Mononuclear cell (primary cell): ENCODE measurements around the gene DNAH6. TPM values are rescaled to one million over a fixed set of nuclear protein-coding genes. Genes with fewer than 3 reads are reported as not detected.

Experiments used
- H3K27me3 ChIP-seq: 2 replicates; pipeline ENCODE4 v1.6.0; 2011; ENCODE audit warnings: low read length, control low read depth; ENCODE audit not compliant: insufficient read depth
- H3K4me1 ChIP-seq: 2 replicates; pipeline ENCODE4 v1.5.1; 2011; ENCODE audit warnings: mild to moderate bottlenecking, low read length, control low read depth; ENCODE audit not compliant: insufficient read depth
- H3K4me3 ChIP-seq: 2 replicates; pipeline ENCODE4 v1.5.1; 2011; ENCODE audit warnings: mild to moderate bottlenecking, low read length, moderate library complexity
- H3K9me3 ChIP-seq: 2 replicates; pipeline ENCODE4 v1.5.1; 2011; ENCODE audit warnings: low read depth, mild to moderate bottlenecking, control low read depth, low read length
- total RNA-seq: library from RNA; depleted of rRNA; stranded (reverse); fragments of >200 nt; gene quantifications from one replicate; pipeline ENCODE4 v1.2.3, GENCODE V29; 2012

The DNAH6 gene
- total RNA-seq, 1 donor, result 0.31 TPM

- H3K27me3 ChIP-seq, result no peaks in the 10 kb centered on the region
- no peak overlapping the region for H3K4me3 ChIP-seq
- no peaks in the 10 kb centered on the region for H3K9me3 ChIP-seq
- peaks cover 14% of the 10 kb centered on the region for H3K4me1 ChIP-seq
Observed at GRCh38 chr2:84823229-84823628, 306.9 kb downstream of the DNAH6 start.

DNA sequence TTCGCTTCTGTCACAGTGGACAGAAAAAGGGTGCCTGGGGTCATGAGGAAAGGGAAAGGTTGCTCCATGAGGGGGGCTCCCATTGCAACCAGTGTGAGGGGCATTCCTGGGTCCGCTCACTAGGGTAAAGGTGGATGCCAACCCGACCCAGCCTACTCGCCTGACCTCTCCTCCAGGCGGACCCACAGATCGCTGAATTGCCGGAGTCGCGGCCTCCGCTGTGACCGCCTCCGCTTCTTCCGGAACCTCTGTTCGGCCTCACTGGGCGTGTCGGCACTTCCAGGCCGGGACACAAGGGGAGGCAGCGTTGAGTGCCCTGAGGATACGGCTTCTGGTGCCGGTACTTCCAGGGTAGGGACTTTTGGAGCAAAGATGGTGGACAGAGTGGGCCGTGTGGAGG lies 307.5 kb downstream of the DNAH6 start:
- H3K9me3 ChIP-seq, result no peaks in the 10 kb centered on the region
- H3K4me1 ChIP-seq, result peaks cover 19% of the 10 kb centered on the region
- no peak overlapping the region for H3K4me3 ChIP-seq
- H3K27me3 ChIP-seq, result no peaks in the 10 kb centered on the region

- Histone ChIP-seq H3K4me1 (peaks cover 55% of the 10 kb centered on the region), H3K4me3 (no peak overlapping the region), H3K9me3 (no peaks in the 10 kb centered on the region), H3K27me3 (no peaks in the 10 kb centered on the region)
Observed at GRCh38 chr2:84827978-84828575, 311.8 kb downstream of the DNAH6 start.

DNA sequence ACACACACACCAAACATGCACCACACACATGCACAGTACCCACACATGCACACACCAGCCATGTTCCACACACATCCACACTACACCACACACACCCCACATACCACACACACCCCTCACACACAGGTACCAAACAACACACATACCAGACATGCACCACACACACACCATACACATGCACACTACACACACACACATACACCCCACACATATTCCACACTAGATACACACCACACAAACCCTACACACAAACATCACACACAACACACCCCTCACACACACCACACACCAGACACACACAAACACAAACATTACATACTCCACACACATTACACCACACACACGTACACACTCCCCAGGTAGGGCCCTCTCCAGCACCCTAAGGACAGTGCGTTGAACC lies 313.4 kb downstream of the DNAH6 start:
- Histone ChIP-seq H3K4me3 (no peak overlapping the region), H3K9me3 (no peaks in the 10 kb centered on the region), H3K27me3 (no peaks in the 10 kb centered on the region), H3K4me1 (peaks cover 66% of the 10 kb centered on the region)

DNA sequence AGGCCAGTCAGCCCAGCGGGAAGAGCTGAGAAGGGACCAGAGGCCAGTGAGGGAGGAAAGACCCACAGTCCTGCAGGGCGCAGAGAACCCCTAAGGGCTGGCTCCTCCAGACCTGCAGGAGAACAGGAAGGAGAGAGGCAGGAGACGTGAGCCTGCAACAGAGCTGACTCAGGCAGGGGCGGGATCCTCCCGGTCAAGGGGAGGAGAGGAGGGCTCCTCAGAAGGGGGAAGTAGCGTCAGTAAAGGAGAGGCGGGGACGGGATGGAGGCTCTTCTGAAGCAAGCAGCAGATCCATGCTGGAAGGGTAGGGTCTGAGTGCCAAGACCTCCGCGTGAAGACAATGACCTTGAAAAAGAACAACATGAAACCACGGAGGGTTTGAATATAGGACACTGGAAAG lies 313.8 kb downstream of the DNAH6 start:
- Histone ChIP-seq H3K27me3 (no peaks in the 10 kb centered on the region), H3K9me3 (no peaks in the 10 kb centered on the region), H3K4me3 (no peak overlapping the region), H3K4me1 (peaks cover 66% of the 10 kb centered on the region)

- Histone ChIP-seq H3K27me3 (no peaks in the 10 kb centered on the region), H3K4me3 (no peak overlapping the region), H3K9me3 (peaks cover 4% of the 10 kb centered on the region), H3K4me1 (peaks cover 66% of the 10 kb centered on the region)
Observed at GRCh38 chr2:84830758-84831500, 314.6 kb downstream of the DNAH6 start.

GRCh38 chr2:84832772-84833461 lies 316.6 kb downstream of the DNAH6 start:
- H3K27me3 ChIP-seq, result no peaks in the 10 kb centered on the region
- peaks cover 63% of the 10 kb centered on the region for H3K4me1 ChIP-seq
- H3K9me3 ChIP-seq, result peaks cover 11% of the 10 kb centered on the region
- peak overlapping the region; percentile 17 for H3K4me3 ChIP-seq

DNA sequence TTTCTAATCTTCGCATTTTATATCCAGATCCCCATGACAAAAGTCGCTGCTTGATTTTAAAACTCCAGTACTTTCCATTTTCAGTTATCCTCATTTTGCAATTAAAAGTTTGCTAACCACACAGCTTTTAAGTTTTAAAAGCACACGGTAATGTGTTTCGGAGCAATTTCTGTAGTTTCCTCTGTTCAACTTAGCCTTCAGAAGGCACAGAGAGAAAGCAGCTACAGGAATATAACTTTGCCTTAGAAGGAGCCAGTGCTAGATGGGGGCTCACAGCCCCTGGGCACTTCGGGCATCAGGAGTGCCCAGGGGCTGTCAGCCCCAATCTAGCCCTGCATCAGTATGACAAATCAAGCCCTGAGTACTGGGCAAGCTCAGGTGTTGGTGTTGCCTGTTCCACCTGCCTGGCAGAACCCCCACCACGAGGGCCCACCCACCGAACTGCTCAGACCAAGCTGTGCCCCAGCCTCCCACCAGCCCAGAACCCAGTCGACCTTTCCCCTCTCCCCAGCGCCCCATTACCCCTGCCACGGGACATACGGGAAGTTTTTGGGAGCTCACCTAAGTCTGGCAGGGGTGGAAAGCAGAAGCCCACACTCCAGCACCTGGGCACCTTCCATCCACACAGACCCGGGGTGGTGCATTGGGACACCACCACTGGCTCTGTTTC lies 317.3 kb downstream of the DNAH6 start:
- Histone ChIP-seq H3K27me3 (no peaks in the 10 kb centered on the region), H3K4me1 (peaks cover 56% of the 10 kb centered on the region), H3K4me3 (no peak overlapping the region), H3K9me3 (peaks cover 11% of the 10 kb centered on the region)

- Histone ChIP-seq H3K4me1 (peaks cover 52% of the 10 kb centered on the region), H3K9me3 (peaks cover 11% of the 10 kb centered on the region), H3K27me3 (no peaks in the 10 kb centered on the region), H3K4me3 (no peak overlapping the region)
Observed at GRCh38 chr2:84836215-84836614, 319.9 kb downstream of the DNAH6 start.

DNA sequence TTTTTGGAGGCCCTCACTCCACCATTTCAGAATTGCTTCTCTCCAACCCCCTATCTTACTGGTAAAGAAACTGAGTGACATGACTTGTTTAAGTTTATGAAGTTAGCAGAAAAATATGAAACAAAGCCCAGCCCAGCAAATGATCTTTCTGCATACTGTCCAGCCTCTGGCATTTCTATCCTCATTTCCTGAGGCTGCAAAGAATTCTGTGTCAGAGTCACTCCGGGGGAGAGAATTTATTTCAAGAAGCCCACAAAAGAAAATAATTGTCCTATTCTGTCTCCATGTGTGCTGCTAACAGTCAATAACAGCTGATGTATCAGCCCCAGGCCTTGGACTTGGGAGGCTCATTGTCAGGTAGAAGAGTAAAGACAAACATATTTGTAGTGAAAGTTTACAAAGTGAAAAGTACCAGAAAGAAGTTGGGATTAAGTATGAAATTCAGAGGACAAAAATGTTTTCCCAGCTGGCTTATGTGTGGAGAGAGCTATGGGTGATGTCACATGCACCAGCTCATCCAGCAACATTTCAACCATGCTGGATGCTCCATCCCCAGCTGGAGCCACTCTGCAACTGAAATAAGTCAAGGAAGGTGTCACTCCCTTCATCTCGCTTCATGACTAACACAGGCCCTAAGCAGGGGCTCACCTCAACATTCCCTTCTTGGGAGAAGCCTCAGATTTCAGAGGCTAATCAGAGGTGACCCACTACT lies 322.3 kb downstream of the DNAH6 start:
- no peaks in the 10 kb centered on the region for H3K27me3 ChIP-seq
- H3K9me3 ChIP-seq, result peaks cover 11% of the 10 kb centered on the region
- peaks cover 51% of the 10 kb centered on the region for H3K4me1 ChIP-seq
- H3K4me3 ChIP-seq, result no peak overlapping the region

DNA sequence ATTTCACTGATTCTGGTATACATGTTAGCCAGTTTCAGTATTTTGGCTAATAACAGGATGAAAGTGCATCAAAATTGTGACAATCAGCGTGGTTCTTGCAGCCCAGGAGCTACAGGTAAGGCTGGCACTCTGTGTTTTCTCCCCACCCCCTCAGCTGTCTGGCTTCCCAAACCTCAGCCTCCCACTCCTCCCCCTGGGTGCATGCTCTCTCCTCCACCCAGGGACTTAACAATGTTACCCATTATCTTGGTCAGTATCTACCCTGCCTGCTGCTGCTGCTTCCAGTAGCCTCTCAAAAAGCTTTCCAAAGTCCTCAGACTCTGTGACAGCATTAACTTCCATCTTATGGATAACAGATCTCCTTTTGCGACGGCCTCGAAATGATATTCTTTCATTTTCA lies 323.6 kb downstream of the DNAH6 start:
- no peak overlapping the region for H3K4me3 ChIP-seq
- no peaks in the 10 kb centered on the region for H3K27me3 ChIP-seq
- peaks cover 11% of the 10 kb centered on the region for H3K9me3 ChIP-seq
- H3K4me1 ChIP-seq, result peaks cover 58% of the 10 kb centered on the region

DNA sequence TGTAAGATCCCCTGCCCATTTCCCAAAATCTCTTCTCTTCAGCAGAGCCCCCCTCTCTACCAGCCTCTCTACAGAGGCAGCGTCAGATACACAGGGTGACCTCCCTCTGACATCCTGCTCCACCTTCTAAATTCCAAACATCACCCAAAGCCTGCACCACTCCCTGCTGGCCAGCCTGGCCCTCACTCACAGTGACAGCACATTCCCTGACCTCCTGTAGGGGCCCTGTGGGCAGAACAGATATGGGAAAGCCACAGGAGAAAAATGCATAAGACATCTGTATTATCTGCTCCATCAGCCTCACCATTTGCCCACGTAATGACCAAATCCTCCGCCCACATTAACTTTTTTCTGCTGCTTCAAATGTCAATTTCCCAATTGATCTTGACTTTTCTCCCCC lies 324.0 kb downstream of the DNAH6 start:
- Histone ChIP-seq H3K27me3 (no peaks in the 10 kb centered on the region), H3K4me3 (no peak overlapping the region), H3K9me3 (peaks cover 11% of the 10 kb centered on the region), H3K4me1 (peaks cover 62% of the 10 kb centered on the region)

DNA sequence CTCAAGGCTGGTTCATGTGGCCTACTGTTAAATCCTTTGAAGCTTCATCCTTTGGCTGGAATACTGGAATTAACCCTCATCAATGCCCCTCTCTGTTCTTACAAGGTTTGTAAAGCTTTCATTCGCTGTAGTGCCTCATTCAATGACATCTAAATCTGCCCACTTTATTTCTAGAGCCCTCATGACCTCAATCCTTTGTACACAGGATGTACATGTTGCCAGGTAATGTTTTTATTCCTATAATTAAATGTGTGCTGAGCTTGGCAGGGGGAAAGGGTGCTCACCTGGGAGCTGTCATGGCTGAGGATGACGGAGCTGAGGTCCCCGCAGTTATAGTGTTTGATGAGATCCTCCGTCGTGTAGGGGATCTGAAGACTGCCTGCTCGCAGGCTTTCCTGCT lies 325.3 kb downstream of the DNAH6 start:
- Histone ChIP-seq H3K4me3 (no peak overlapping the region), H3K9me3 (peaks cover under 1% of the 10 kb centered on the region), H3K27me3 (no peaks in the 10 kb centered on the region), H3K4me1 (peaks cover 75% of the 10 kb centered on the region)

DNA sequence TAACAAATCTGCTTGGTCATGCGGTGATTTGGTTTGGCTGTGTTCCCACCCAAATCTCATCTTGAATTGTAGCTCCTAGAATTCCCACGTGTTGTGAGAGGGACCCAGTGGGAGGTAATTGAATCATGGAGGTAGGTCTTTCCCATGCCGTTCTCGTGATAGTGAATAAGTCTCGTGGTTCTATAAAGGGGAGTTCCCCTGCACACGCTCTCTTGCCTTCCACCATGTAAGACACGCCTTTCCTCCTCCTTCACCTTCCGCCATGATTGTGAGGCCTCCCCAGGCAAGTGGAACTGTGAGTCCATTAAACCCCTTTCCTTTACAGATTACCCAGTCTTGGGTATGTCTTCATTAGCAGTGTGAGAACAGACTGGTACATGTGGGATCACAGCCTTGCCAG lies 327.8 kb downstream of the DNAH6 start:
- Histone ChIP-seq H3K4me1 (peaks cover 91% of the 10 kb centered on the region), H3K4me3 (no peak overlapping the region), H3K9me3 (no peaks in the 10 kb centered on the region), H3K27me3 (no peaks in the 10 kb centered on the region)
